ENCODE results near the gene C1orf232.

DNA sequence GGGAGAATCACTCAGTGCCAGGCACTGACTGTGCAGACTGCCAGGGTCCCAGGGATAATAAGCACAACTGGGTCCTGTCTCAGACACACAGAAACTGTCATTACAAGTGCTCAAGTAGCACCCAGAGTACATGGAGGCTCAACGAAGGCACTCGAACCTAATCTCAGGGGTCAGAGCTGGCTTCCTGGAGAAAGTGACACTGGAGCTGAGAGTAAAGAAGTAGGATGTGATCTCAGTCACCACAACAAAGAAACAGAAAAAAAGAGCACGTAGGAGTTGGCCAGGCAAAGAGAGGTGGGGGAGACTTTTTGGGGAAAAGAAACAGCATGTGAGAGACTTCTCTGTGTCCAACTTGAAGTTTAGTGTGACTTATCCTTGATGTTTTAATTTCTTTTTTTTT lies 23.0 kb upstream of the C1orf232 start:
- no peak for TF ChIP-seq CEBPB (IDR thresholded peaks at IDR 0.05)
- no peak for TF ChIP-seq TAF1 (IDR thresholded peaks at IDR 0.05; ENCODE audit: low read depth)
- no peak for TF ChIP-seq REST (IDR thresholded peaks at IDR 0.05; ENCODE audit: low read depth)
- TF ChIP-seq FOXM1 (IDR thresholded peaks at IDR 0.05; ENCODE audit: borderline replicate concordance, low read depth): no peak
- TF ChIP-seq, protein P1, sequence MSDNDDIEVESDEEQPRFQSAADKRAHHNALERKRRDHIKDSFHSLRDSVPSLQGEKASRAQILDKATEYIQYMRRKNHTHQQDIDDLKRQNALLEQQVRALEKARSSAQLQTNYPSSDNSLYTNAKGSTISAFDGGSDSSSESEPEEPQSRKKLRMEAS (IDR thresholded peaks at IDR 0.05): no peak
- TF ChIP-seq TEAD4 (IDR thresholded peaks at IDR 0.05): no peak
- TF ChIP-seq EGR1 (IDR thresholded peaks at IDR 0.05): no peak
- TF ChIP-seq ZBTB7A (IDR thresholded peaks at IDR 0.05; ENCODE audit: low read depth): no peak
- TF ChIP-seq TCF12 (IDR thresholded peaks at IDR 0.05; ENCODE audit: low read depth): no peak
- no peak for TF ChIP-seq RAD21 (IDR thresholded peaks at IDR 0.05; ENCODE audit: low read depth)
- TF ChIP-seq EP300 (IDR thresholded peaks at IDR 0.05; ENCODE audit: borderline replicate concordance): no peak
